Measurements from ENCODE around the gene WASHC4.

DNA sequence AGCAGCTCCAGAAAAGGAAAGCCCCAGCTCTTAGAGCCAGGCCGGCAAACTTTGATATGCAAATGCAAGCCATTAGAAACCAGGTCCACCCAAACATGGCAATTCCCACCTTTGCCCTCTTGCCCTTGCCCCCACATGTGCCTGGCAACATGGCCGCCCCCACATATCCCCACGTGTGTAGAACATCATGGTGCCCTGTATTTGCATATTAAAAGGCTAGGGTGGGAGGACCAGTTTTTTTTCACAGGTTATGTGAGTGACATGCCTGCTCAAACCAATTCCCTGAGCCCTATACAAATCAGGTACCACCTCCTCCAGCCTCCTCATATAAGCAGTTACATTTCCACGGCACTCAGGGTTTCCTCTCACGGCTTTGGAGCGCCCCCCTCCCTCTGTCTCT lies 17.2 kb upstream of the WASHC4 start:
- no peak for TF ChIP-seq CTCF (IDR thresholded peaks at IDR 0.05; ENCODE audit: low read depth, low read length, missing input control)
- TF ChIP-seq YY1 (IDR thresholded peaks at IDR 0.05): no peak
- TF ChIP-seq JUND (IDR thresholded peaks at IDR 0.05): no peak
- TF ChIP-seq REST (IDR thresholded peaks at IDR 0.05): no peak
- TF ChIP-seq RAD21 (IDR thresholded peaks at IDR 0.05): no peak
- no peak for TF ChIP-seq SP1 (IDR thresholded peaks at IDR 0.05)
- no peak for TF ChIP-seq TAF1 (conservative IDR thresholded peaks at IDR 0.05)
- TF ChIP-seq EGR1 (IDR thresholded peaks at IDR 0.05; ENCODE audit: low read depth in 2 of 2): no peak
- TF ChIP-seq ZBTB33 (IDR thresholded peaks at IDR 0.05): no peak
- TF ChIP-seq, protein P1, sequence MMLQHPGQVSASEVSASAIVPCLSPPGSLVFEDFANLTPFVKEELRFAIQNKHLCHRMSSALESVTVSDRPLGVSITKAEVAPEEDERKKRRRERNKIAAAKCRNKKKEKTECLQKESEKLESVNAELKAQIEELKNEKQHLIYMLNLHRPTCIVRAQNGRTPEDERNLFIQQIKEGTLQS (IDR thresholded peaks at IDR 0.05): no peak
- TF ChIP-seq, protein P2, sequence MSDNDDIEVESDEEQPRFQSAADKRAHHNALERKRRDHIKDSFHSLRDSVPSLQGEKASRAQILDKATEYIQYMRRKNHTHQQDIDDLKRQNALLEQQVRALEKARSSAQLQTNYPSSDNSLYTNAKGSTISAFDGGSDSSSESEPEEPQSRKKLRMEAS (IDR thresholded peaks at IDR 0.05): no peak
- no peak for TF ChIP-seq NR2F2 (IDR thresholded peaks at IDR 0.05)
- no peak for TF ChIP-seq GABPA (IDR thresholded peaks at IDR 0.05 in 1 of 2, conservative IDR thresholded peaks at IDR 0.05 in 1 of 2)
- TF ChIP-seq HNF4A (conservative IDR thresholded peaks at IDR 0.05): no peak
